ENCODE measurements around the gene SH3TC2.

The SH3TC2 gene

GRCh38 chr5:149039506-149039905 is 23.4 kb downstream of the SH3TC2 start:
- TF ChIP-seq CTCF (IDR thresholded peaks at IDR 0.05), result no peak

GRCh38 chr5:149038336-149039080 is 24.4 kb downstream of the SH3TC2 start:
- TF ChIP-seq CTCF (IDR thresholded peaks at IDR 0.05), result no peak

- no peak for TF ChIP-seq CTCF (IDR thresholded peaks at IDR 0.05)
These were observed 25.0 kb downstream of the SH3TC2 start for GRCh38 chr5:149037817-149038216.

- no peak for TF ChIP-seq CTCF (IDR thresholded peaks at IDR 0.05)
These were observed 25.9 kb downstream of the SH3TC2 start for GRCh38 chr5:149036970-149037369.

- no peak for TF ChIP-seq CTCF (IDR thresholded peaks at IDR 0.05)
These were observed 26.7 kb downstream of the SH3TC2 start for GRCh38 chr5:149036168-149036567.

GRCh38 chr5:149035372-149035790 is 27.5 kb downstream of the SH3TC2 start:
- TF ChIP-seq CTCF (IDR thresholded peaks at IDR 0.05), result peak; percentile 95

- no peak for TF ChIP-seq CTCF (IDR thresholded peaks at IDR 0.05)
These were observed 31.9 kb downstream of the SH3TC2 start for GRCh38 chr5:149030838-149031397.
